SH-SY5Y (cell line): ENCODE measurements around the gene PHC3.

ENCODE experiments used
- GATA2 ChIP-seq: IDR thresholded peaks from 2 replicates; pipeline ENCODE4 v1.6.1; 2011; ENCODE audit warnings: mild to moderate bottlenecking, low read depth, low read length
- GATA3 ChIP-seq: IDR thresholded peaks from 2 replicates; pipeline ENCODE4 v1.6.1; 2011; ENCODE audit warnings: low read depth, mild to moderate bottlenecking, low read length, moderate library complexity

DNA sequence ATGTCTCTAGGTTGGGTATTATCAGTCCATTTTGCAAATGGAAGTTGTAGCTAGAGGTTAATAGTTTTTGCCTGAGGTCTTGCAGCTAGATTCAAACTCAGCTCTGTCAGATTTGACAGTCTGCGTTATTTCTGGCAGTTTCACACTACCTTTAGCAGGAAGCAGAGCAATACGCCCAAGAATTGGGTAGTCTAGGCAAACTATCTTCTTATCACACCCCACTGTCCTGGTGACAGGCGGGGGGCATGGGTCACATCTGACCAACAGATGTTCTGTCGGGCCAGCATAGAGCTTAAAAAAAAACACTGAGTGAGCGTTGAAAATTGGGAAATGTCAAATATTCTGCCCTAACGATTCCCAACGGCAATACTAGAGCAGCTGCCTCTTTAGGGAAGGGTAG, 138.0 kb downstream of the PHC3 start:
- peak; percentile 55 for TF ChIP-seq GATA2
- no peak for TF ChIP-seq GATA3
